PFSK-1 (cell line): ENCODE data around the gene CNTNAP2.

Experiments
- FOXP2 ChIP-seq: optimal IDR thresholded peaks from 2 replicates; pipeline ENCODE3; 2011; ENCODE audit warnings: borderline replicate concordance, control low read depth, inconsistent platforms; ENCODE audit not compliant: insufficient read depth; ENCODE audit errors: extremely low read length, extremely low read depth
- POLR2AphosphoS5 ChIP-seq: IDR thresholded peaks from 2 replicates; pipeline ENCODE4 v1.6.1; 2012; ENCODE audit warnings: low read depth, mild to moderate bottlenecking, control low read depth, low read length, moderate library complexity
- SIN3A ChIP-seq: IDR thresholded peaks from 2 replicates; pipeline ENCODE4 v1.6.1; 2012; ENCODE audit warnings: mild to moderate bottlenecking, low read length, moderate library complexity, borderline replicate concordance; ENCODE audit not compliant: insufficient read depth
- TAF1 ChIP-seq: IDR thresholded peaks from 2 replicates; pipeline ENCODE4 v1.6.1; 2012; ENCODE audit warnings: low read length, control low read depth, borderline replicate concordance; ENCODE audit not compliant: insufficient read depth
- TF ChIP-seq, protein P1 (sequence below), 2 experiments: IDR thresholded peaks; 2 replicates each; pipeline versions ENCODE4 v1.6.1 to v1.8.0; 2011 to 2012; ENCODE audit warnings: low read depth in 2 of 2, low read length in 2 of 2, control low read depth in 1 of 2, inconsistent platforms in 1 of 2, mild to moderate bottlenecking in 1 of 2, moderate library complexity in 1 of 2; ENCODE audit not compliant: insufficient read depth in 1 of 2

Gene CNTNAP2

DNA sequence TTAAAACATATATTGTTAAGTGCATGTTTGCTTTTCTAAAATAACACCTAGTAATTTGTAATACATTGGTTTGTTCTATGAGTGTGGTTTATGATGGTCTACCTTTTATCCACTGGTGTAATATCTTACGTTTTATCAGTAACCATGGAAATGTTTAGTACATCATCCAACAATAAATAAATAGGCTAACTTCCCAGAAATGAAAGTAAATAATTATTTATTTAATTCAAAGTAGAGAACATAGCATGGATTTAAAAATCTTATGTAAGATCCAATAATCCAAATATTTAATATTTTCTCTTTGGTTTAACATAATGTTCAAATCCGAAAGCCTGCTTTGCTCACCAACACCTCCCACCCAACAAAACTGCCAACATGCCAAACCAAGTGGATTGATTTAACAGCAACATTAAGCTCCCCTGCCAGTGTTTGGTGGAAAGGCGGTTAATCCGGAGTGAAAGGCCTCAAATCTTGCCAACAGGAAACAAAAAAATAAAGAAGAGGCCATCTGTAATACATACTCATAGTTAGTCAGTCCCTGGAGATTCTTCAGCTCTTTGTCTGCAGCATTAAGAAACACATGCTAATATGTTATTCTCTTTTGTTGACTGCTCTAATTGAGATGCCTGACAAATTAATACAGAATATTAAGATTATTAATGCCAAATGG, 897.8 kb downstream of the CNTNAP2 start:
- TF ChIP-seq SIN3A (no peak), FOXP2 (no peak), TAF1 (no peak), POLR2AphosphoS5 (no peak)
- TF ChIP-seq, protein P1, sequence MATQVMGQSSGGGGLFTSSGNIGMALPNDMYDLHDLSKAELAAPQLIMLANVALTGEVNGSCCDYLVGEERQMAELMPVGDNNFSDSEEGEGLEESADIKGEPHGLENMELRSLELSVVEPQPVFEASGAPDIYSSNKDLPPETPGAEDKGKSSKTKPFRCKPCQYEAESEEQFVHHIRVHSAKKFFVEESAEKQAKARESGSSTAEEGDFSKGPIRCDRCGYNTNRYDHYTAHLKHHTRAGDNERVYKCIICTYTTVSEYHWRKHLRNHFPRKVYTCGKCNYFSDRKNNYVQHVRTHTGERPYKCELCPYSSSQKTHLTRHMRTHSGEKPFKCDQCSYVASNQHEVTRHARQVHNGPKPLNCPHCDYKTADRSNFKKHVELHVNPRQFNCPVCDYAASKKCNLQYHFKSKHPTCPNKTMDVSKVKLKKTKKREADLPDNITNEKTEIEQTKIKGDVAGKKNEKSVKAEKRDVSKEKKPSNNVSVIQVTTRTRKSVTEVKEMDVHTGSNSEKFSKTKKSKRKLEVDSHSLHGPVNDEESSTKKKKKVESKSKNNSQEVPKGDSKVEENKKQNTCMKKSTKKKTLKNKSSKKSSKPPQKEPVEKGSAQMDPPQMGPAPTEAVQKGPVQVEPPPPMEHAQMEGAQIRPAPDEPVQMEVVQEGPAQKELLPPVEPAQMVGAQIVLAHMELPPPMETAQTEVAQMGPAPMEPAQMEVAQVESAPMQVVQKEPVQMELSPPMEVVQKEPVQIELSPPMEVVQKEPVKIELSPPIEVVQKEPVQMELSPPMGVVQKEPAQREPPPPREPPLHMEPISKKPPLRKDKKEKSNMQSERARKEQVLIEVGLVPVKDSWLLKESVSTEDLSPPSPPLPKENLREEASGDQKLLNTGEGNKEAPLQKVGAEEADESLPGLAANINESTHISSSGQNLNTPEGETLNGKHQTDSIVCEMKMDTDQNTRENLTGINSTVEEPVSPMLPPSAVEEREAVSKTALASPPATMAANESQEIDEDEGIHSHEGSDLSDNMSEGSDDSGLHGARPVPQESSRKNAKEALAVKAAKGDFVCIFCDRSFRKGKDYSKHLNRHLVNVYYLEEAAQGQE (IDR thresholded peaks at IDR 0.05; ENCODE audit: insufficient read depth in 1 of 2, low read depth in 2 of 2, low read length in 2 of 2), result no peak

DNA sequence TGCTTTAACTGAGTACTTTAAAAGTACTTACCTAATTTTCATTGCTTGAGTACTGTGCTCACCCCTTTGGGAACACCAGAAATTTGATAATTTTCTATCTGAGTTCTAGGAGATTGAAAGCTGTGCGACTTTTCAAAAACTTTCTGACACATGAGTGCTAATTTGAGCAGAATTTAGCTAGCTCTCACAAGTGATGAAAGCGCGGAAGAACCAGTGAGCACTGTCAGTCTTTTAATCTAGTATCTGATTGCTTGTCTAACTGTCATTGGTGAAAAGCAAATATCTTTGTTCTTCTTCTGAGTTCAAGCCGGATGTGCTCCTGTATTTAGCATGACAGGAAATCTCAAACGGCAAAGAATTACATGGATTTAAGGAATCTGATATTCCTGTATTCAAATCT, 899.4 kb downstream of the CNTNAP2 start:
- TF ChIP-seq, protein P1 (IDR thresholded peaks at IDR 0.05; ENCODE audit: insufficient read depth in 1 of 2, low read depth in 2 of 2, low read length in 2 of 2), result no peak
- no peak for TF ChIP-seq POLR2AphosphoS5
- TF ChIP-seq FOXP2, result no peak

DNA sequence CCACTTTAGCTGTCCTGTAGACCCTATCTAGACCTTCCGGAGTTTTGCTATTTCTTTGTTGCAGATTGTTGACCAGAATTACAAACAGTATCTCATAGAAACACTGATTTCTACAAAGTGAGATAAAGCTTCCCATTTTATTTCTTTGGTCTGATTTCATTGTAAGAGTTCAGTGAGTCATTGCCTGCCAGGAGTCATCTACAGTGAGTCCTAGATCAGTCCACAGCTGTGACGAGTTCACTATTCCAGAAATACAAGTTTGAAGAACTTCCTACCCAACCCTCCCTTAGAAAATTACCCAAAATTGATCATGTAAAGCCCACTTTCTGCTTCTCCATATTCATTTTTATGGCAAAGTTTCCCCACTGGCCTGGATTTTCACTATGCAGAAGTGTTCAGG, 905.5 kb downstream of the CNTNAP2 start:
- TF ChIP-seq TAF1, result no peak
- TF ChIP-seq POLR2AphosphoS5, result no peak
- TF ChIP-seq, protein P1 (IDR thresholded peaks at IDR 0.05; ENCODE audit: insufficient read depth in 1 of 2, low read depth in 2 of 2, low read length in 2 of 2), result no peak
- no peak for TF ChIP-seq FOXP2

DNA sequence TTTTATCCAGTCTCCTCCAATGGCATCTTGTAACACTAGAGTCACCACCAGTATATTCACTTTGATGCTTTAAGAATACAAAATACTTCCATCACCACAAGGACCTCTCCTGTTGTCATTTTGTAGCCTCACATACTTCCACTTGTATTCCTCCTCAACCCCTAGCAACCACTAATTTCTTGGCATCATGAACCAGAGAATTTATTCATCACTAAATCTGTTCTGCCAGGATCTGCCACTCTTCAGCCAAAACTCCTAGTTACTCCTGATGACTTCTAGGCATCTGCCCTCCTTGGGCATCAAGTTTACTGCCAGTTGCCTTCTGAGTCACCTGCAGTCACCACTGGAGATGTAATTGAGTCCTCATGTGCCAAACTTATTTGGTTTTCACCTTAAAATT, 906.8 kb downstream of the CNTNAP2 start:
- TF ChIP-seq SIN3A, result no peak
- no peak for TF ChIP-seq FOXP2
- TF ChIP-seq, protein P1 (IDR thresholded peaks at IDR 0.05; ENCODE audit: insufficient read depth in 1 of 2, low read depth in 2 of 2, low read length in 2 of 2), result no peak
- TF ChIP-seq TAF1, result no peak
- no peak for TF ChIP-seq POLR2AphosphoS5

DNA sequence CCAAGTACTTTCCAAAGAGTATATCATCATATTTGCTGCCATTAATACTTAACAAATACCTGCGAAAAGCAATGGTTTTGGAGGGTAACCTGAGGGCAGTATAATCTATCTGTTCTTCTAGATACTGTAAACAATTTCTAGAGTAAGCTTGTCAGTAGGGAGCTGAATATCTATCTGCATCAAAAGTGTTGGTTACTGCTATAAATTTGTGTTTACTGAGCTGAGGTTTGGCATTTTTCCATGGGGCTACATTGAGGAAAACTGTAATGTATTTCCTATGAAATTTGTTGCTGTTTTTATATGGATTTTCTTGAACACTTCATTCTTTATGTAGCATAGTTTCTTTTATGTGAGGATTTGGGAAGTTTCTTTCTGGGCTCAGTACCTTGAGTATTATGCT, 913.4 kb downstream of the CNTNAP2 start:
- no peak for TF ChIP-seq SIN3A
- TF ChIP-seq, protein P1 (IDR thresholded peaks at IDR 0.05; ENCODE audit: insufficient read depth in 1 of 2, low read depth in 2 of 2, low read length in 2 of 2), result no peak
- no peak for TF ChIP-seq POLR2AphosphoS5
- TF ChIP-seq TAF1, result no peak
- no peak for TF ChIP-seq FOXP2
